ENCODE results near the gene IL18RAP. TPM values are rescaled to one million over a fixed set of nuclear protein-coding genes. Genes with fewer than 3 reads are reported as not detected.

Gene IL18RAP
- total and polyA plus RNA-seq, 8 donors = 0.50 to 33.3 (median 1.8) TPM; not detected in 1

GRCh38 chr2:102392096-102392495 lies 30.9 kb upstream of the IL18RAP start:
- H3K4me1 ChIP-seq = no peaks in the 10 kb centered on the region
- TF ChIP-seq EP300 (IDR thresholded peaks at IDR 0.05) = no peak
- TF ChIP-seq POLR2AphosphoS5 (IDR thresholded peaks at IDR 0.05) = no peak
- 50 to 84% (median 53%) methylated on average over 3 of the region's 3 CpGs for WGBS, 5 donors

GRCh38 chr2:102392942-102393341 lies 30.0 kb upstream of the IL18RAP start:
- WGBS, 5 donors = 38 to 89% (median 53%) methylated on average over 1 of the region's 1 CpG
- H3K36me3 ChIP-seq = peaks cover 0 to 6% (median 3%) of the 10 kb centered on the region in 4 donors

More at GRCh38 chr2:102392096-102392495, 30.9 kb upstream of the IL18RAP start:
- no peak overlapping the region for H3K27ac ChIP-seq
- no peaks in the 10 kb centered on the region for H3K27me3 ChIP-seq
- no peak for DNase-seq
- intact Hi-C loops (cut with DNase I; ENCODE audit: low total_unique reads) = no loop called here
- no peak overlapping the region for H3K4me3 ChIP-seq
- peaks cover 0 to 8% (median 5%) of the 10 kb centered on the region in 4 donors for H3K36me3 ChIP-seq
- no peaks in the 10 kb centered on the region for H3K9me3 ChIP-seq

GRCh38 chr2:102396012-102396411 lies 26.9 kb upstream of the IL18RAP start:
- H3K4me3 ChIP-seq = no peak overlapping the region
- DNase-seq = no peak
- H3K27ac ChIP-seq = no peak overlapping the region
- H3K4me1 ChIP-seq = peaks cover 0 to 5% (median 0%) of the 10 kb centered on the region in 4 donors
- 33 to 87% (median 65%) methylated on average over 2 of the region's 2 CpGs for WGBS, 5 donors
- TF ChIP-seq EP300 (IDR thresholded peaks at IDR 0.05) = no peak
- no peak for TF ChIP-seq CTCF (IDR thresholded peaks at IDR 0.05)
- TF ChIP-seq POLR2AphosphoS5 (IDR thresholded peaks at IDR 0.05) = no peak
- TF ChIP-seq POLR2A (IDR thresholded peaks at IDR 0.05) = no peak
- no peaks in the 10 kb centered on the region for H3K27me3 ChIP-seq
- H3K36me3 ChIP-seq = no peaks in the 10 kb centered on the region
- intact Hi-C loops (cut with DNase I; ENCODE audit: low total_unique reads) = no loop called here
- H3K9me3 ChIP-seq = no peaks in the 10 kb centered on the region

More at GRCh38 chr2:102392942-102393341, 30.0 kb upstream of the IL18RAP start:
- Histone ChIP-seq H3K27ac (no peak overlapping the region), H3K9me3 (no peaks in the 10 kb centered on the region), H3K4me1 (no peaks in the 10 kb centered on the region), H3K4me3 (no peak overlapping the region), H3K27me3 (no peaks in the 10 kb centered on the region)
- TF ChIP-seq POLR2A (IDR thresholded peaks at IDR 0.05) (no peak), CTCF (IDR thresholded peaks at IDR 0.05) (no peak), POLR2AphosphoS5 (IDR thresholded peaks at IDR 0.05) (no peak), EP300 (IDR thresholded peaks at IDR 0.05) (no peak)
- DNase-seq = no peak
- intact Hi-C loops (cut with DNase I; ENCODE audit: low total_unique reads) = no loop called here

- WGBS, 5 donors = 75 to 89% (median 85%) methylated on average over 6 of the region's 6 CpGs
- Histone ChIP-seq H3K27me3 (no peaks in the 10 kb centered on the region), H3K9me3 (no peaks in the 10 kb centered on the region), H3K27ac (no peak overlapping the region), H3K4me3 (no peak overlapping the region), H3K36me3 (no peaks in the 10 kb centered on the region), H3K4me1 (peaks cover 0 to 5% (median 0%) of the 10 kb centered on the region in 4 donors)
- intact Hi-C loops (cut with DNase I; ENCODE audit: low total_unique reads) = no loop called here
- DNase-seq = no peak
- TF ChIP-seq CTCF (IDR thresholded peaks at IDR 0.05) (no peak), POLR2AphosphoS5 (IDR thresholded peaks at IDR 0.05) (no peak), POLR2A (IDR thresholded peaks at IDR 0.05) (no peak), EP300 (IDR thresholded peaks at IDR 0.05) (no peak)
Observed at GRCh38 chr2:102397209-102397608, 25.8 kb upstream of the IL18RAP start.

GRCh38 chr2:102399499-102400141 lies 23.3 kb upstream of the IL18RAP start:
- no peak for TF ChIP-seq POLR2AphosphoS5 (IDR thresholded peaks at IDR 0.05)
- TF ChIP-seq CTCF (IDR thresholded peaks at IDR 0.05) = no peak
- TF ChIP-seq POLR2A (IDR thresholded peaks at IDR 0.05) = no peak
- TF ChIP-seq EP300 (IDR thresholded peaks at IDR 0.05) = no peak
- Histone ChIP-seq H3K27ac (no peak overlapping the region), H3K9me3 (no peaks in the 10 kb centered on the region), H3K4me1 (peaks cover 0 to 5% (median 0%) of the 10 kb centered on the region in 4 donors), H3K27me3 (no peaks in the 10 kb centered on the region), H3K36me3 (no peaks in the 10 kb centered on the region), H3K4me3 (no peak overlapping the region)
- no peak for DNase-seq
- 73 to 81% (median 76%) methylated on average over 7 of the region's 7 CpGs for WGBS, 5 donors
- intact Hi-C loops (cut with DNase I; ENCODE audit: low total_unique reads) = no loop called here
